ENCODE results near the gene MAP6D1. TPM values are rescaled to one million over a fixed set of nuclear protein-coding genes. Genes with fewer than 3 reads are reported as not detected.

MAP6D1 gene
- total RNA-seq, 2 donors from 2014 or later, result 0.99 to 7.0 TPM

GRCh38 chr3:183833516-183833915 is 8.1 kb upstream of the MAP6D1 start:
- Histone ChIP-seq H3K4me3 (no peak overlapping the region), H3K4me1 (no peaks in the 10 kb centered on the region), H3K27me3 (no peaks in the 10 kb centered on the region), H3K27ac (no peak overlapping the region), H3K36me3 (replicated peaks in 1 of 2; ENCODE audit: insufficient read depth in 1 of 2, low read depth in 2 of 2) (peaks cover 8 to 10% of the 10 kb centered on the region in 2 donors), H3K9me3 (no peaks in the 10 kb centered on the region)
- TF ChIP-seq POLR2A (IDR thresholded peaks at IDR 0.05), result no peak
- TF ChIP-seq CTCF (IDR thresholded peaks at IDR 0.05), result no peak
- ATAC-seq (no peak), DNase-seq (no peak)
- 92 to 93% methylated on average over 6 of the region's 6 CpGs for WGBS, 2 donors
- intact Hi-C loops (cut with DNase I), result no loop called here

GRCh38 chr3:183830187-183830586 is 4.8 kb upstream of the MAP6D1 start:
- peaks cover 8 to 10% of the 10 kb centered on the region in 2 donors for H3K36me3 ChIP-seq (replicated peaks in 1 of 2; ENCODE audit: insufficient read depth in 1 of 2, low read depth in 2 of 2)
- TF ChIP-seq CTCF (IDR thresholded peaks at IDR 0.05), result no peak
- no peak for TF ChIP-seq POLR2A (IDR thresholded peaks at IDR 0.05)
- peaks cover 14% of the 10 kb centered on the region for H3K4me1 ChIP-seq
- DNase-seq (no peak), ATAC-seq (no peak)
- H3K9me3 ChIP-seq, result no peaks in the 10 kb centered on the region
- intact Hi-C loops (cut with DNase I), result no loop called here
- no peak overlapping the region for H3K4me3 ChIP-seq
- H3K27ac ChIP-seq, result no peak overlapping the region
- 95 to 96% methylated on average over 9 of the region's 9 CpGs for WGBS, 2 donors
- no peaks in the 10 kb centered on the region for H3K27me3 ChIP-seq

GRCh38 chr3:183829466-183829865 is 4.1 kb upstream of the MAP6D1 start:
- Histone ChIP-seq H3K27me3 (no peaks in the 10 kb centered on the region), H3K27ac (no peak overlapping the region), H3K4me3 (no peak overlapping the region), H3K9me3 (no peaks in the 10 kb centered on the region), H3K36me3 (replicated peaks in 1 of 2; ENCODE audit: insufficient read depth in 1 of 2, low read depth in 2 of 2) (peaks cover 8 to 10% of the 10 kb centered on the region in 2 donors), H3K4me1 (peaks cover 20% of the 10 kb centered on the region)
- DNase-seq, result no peak
- 92 to 96% methylated on average over 9 of the region's 9 CpGs for WGBS, 2 donors
- intact Hi-C loops (cut with DNase I), result no loop called here
- ATAC-seq, result no peak
- TF ChIP-seq CTCF (IDR thresholded peaks at IDR 0.05) (no peak), POLR2A (IDR thresholded peaks at IDR 0.05) (no peak)

GRCh38 chr3:183828538-183828870 is 3.1 kb upstream of the MAP6D1 start:
- H3K27me3 ChIP-seq, result no peaks in the 10 kb centered on the region
- H3K36me3 ChIP-seq (replicated peaks in 1 of 2; ENCODE audit: insufficient read depth in 1 of 2, low read depth in 2 of 2), result peaks cover 4 to 6% of the 10 kb centered on the region in 2 donors
- H3K4me1 ChIP-seq, result peaks cover 29% of the 10 kb centered on the region
- H3K27ac ChIP-seq, result no peak overlapping the region
- intact Hi-C loops (cut with DNase I), result no loop called here
- H3K4me3 ChIP-seq, result no peak overlapping the region
- no peak for ATAC-seq
- DNase-seq, result no peak
- H3K9me3 ChIP-seq, result no peaks in the 10 kb centered on the region
- TF ChIP-seq CTCF (IDR thresholded peaks at IDR 0.05) (no peak), POLR2A (IDR thresholded peaks at IDR 0.05) (no peak)
- 92 to 98% methylated on average over 7 of the region's 7 CpGs for whole genome bisulfite sequencing, 2 donors

GRCh38 chr3:183827809-183828537 is 2.6 kb upstream of the MAP6D1 start:
- H3K4me3 ChIP-seq, result no peak overlapping the region
- peaks cover 29% of the 10 kb centered on the region for H3K4me1 ChIP-seq
- no peaks in the 10 kb centered on the region for H3K27me3 ChIP-seq
- DNase-seq (no peak), ATAC-seq (no peak)
- peaks cover under 1 to 4% of the 10 kb centered on the region in 2 donors for H3K36me3 ChIP-seq (replicated peaks in 1 of 2; ENCODE audit: insufficient read depth in 1 of 2, low read depth in 2 of 2)
- H3K9me3 ChIP-seq, result no peaks in the 10 kb centered on the region
- TF ChIP-seq POLR2A (IDR thresholded peaks at IDR 0.05) (no peak), CTCF (IDR thresholded peaks at IDR 0.05) (no peak)
- intact Hi-C loops (cut with DNase I), result no loop called here
- no peak overlapping the region for H3K27ac ChIP-seq
- 57 to 65% methylated on average over 7 to 13 of the region's 14 CpGs for WGBS, 2 donors

Measured in body of pancreas (tissue), 4 donors.